Esophagus squamous epithelium (tissue), 5 donors: ENCODE results near the gene ATL3. TPM values are rescaled to one million over a fixed set of nuclear protein-coding genes. Genes with fewer than 3 reads are reported as not detected.

Experiments used
- DNase-seq: peaks from one replicate; lab custom pipeline; 2025; lab: John Stamatoyannopoulos, UW
- H3K27ac ChIP-seq, 4 donors: fragments of 200-600 bp; sonication (generic); one replicate each; pipeline ENCODE4 v1.5.1; 2016 to 2019; ENCODE audit warnings: mild to moderate bottlenecking in 1 of 4
- H3K27me3 ChIP-seq, 4 donors: fragments of 200-600 bp; sonication (generic); 1 replicate in 3 of 4; 2 replicates in 1 of 4; pipeline versions ENCODE4 v1.5.1 to v1.6.0; 2017 to 2021; ENCODE audit warnings: antibody characterized with exemption in 1 of 4
- H3K36me3 ChIP-seq, 3 donors: fragments of 200-600 bp; sonication (generic); one replicate each; pipeline ENCODE4 v1.5.1; 2016 to 2019
- H3K4me1 ChIP-seq, 3 donors: fragments of 200-600 bp; sonication (generic); one replicate each; pipeline ENCODE4 v1.5.1; 2017 to 2019
- H3K4me3 ChIP-seq, 4 donors: fragments of 200-600 bp; sonication (generic); 1 replicate in 3 of 4; 2 replicates in 1 of 4; pipeline ENCODE4 v1.5.1; 2016 to 2019; ENCODE audit warnings: mild to moderate bottlenecking in 2 of 4, moderate library complexity in 1 of 4
- H3K9me3 ChIP-seq, 3 donors: fragments of 200-600 bp; sonication (generic); one replicate each; pipeline ENCODE4 v1.5.1; 2016 to 2019
- CTCF ChIP-seq, 6 experiments: fragments of 450-650 bp in 4 of 6; fragments of 200-600 bp in 2 of 6; sonication (generic) in 2 of 6; IDR thresholded peaks; one replicate each; pipeline ENCODE4 v1.5.1; 2016 to 2019; ENCODE audit warnings: antibody characterized with exemption in 6 of 6, mild to moderate bottlenecking in 4 of 6, moderate library complexity in 4 of 6
- POLR2A ChIP-seq, 4 donors: fragments of 450-650 bp; IDR thresholded peaks; one replicate each; pipeline ENCODE4 v1.6.1; 2017; ENCODE audit warnings: antibody characterized with exemption in 4 of 4, mild to moderate bottlenecking in 4 of 4, moderate library complexity in 3 of 4
- WGBS, 2 donors: methylation state at CpG; one replicate each; pipeline ENCODE4 v1.1.5; 2018; 5-methylcytosine and 5-hydroxymethylcytosine counted together
- intact Hi-C: fragments of 100-400 bp; cut with DNase I; formaldehyde crosslinking; loops from one replicate; pipeline ENCODE4 v1.15.0; 2022
- total RNA-seq, 4 donors: library from RNA; depleted of rRNA; stranded (reverse); fragments of >200 nt; gene quantifications; one replicate each; pipeline ENCODE4 v1.1.0, GENCODE V29; 2016
- donor health status: DM: yes; HTN: yes; CAD: no.

The ATL3 gene
- total RNA-seq, 4 donors from 2014 or later = 39.1 to 79.7 (median 55.3) TPM

DNA sequence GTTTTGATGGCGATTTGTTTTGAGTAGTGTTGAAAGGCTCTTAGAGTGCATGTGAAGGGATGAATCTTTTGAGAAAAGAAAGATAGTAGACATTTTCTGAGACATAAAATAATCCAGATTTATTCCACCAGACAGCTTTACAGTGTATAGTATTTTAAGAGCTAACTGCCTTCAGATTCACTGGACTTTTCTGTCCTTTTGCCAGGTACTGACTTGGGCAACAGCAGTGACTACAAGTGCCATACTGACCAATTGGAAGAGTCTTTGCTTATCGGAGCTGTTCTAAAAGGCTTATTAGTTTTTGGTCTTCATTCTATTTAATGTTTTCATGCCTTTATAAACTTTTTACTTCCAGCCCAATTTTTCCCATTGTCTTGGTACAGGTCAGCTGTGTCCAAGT is 42.6 kb upstream of the ATL3 start:
- Histone ChIP-seq H3K36me3 (peaks cover 0 to 2% (median 0%) of the 10 kb centered on the region in 3 donors), H3K27me3 (no peaks in the 10 kb centered on the region), H3K9me3 (no peaks in the 10 kb centered on the region), H3K4me3 (no peak overlapping the region), H3K4me1 (peaks cover 0 to 7% (median 0%) of the 10 kb centered on the region in 3 donors), H3K27ac (no peak overlapping the region)
- DNase-seq = no peak
- intact Hi-C loops = no loop called here
- TF ChIP-seq POLR2A (IDR thresholded peaks at IDR 0.05) (no peak), CTCF (IDR thresholded peaks at IDR 0.05) (no peak)
- 87 to 92% methylated on average over 2 of the region's 2 CpGs for WGBS, 2 donors

DNA sequence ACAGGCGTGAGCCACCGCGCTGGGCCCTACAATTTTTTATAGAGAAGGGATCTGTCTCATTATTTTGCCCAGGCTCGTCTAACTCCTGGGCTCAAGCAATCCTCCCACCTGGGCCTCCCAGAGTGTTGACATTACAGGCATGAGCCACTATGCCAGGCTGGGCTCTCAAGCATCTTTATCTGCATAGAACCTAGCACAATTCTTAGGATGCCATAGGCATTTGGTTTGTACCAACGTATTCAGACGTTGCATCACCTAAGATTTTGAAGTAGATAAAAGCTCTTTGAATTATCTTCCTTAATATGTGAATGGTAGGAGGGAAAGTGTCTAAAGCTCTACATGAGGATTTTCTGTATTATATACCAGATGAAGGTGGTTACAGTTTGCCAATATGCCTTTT is 40.7 kb upstream of the ATL3 start:
- TF ChIP-seq CTCF (IDR thresholded peaks at IDR 0.05) (no peak), POLR2A (IDR thresholded peaks at IDR 0.05) (no peak)
- intact Hi-C loops = no loop called here
- Histone ChIP-seq H3K9me3 (no peaks in the 10 kb centered on the region), H3K27me3 (no peaks in the 10 kb centered on the region), H3K27ac (no peak overlapping the region), H3K4me1 (peaks cover 0 to 7% (median 0%) of the 10 kb centered on the region in 3 donors), H3K4me3 (no peak overlapping the region), H3K36me3 (no peaks in the 10 kb centered on the region)
- DNase-seq = no peak
- WGBS, 2 donors = 80 to 90% methylated on average over 2 to 6 of the region's 6 CpGs

DNA sequence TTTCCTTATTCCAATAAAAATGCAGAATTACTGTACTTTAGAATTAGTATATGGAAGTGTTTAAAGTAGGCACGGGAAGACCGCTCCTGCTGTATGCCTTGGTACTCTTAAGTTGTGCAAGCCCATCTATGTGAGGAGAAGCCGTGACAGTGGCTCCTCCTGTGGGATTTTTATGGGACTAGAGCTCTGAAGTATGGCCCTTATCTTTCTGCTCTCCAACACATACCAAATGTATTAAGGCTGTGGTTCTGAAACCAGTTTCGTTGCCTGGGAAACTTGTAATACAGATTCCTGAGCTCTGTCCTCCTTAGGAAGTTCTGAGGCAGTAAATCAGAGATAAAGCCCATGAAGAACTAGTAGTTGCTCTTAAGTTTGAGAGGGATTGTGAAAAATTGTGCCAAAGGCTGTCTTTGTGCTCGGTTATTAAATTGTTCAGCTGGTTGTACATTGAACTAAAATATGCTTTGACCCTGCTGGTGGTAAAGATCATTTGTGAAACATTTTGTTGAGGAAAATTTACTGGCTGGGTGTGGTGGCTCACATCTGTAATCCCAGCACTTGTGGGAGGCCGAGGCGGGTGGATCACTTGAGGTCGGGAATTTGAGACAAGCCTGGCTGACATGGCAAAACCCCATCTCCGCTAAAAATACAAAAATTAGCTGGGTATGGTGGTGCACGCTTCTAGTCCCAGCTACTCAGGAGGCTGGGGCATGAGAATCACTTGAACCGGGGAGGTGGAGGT is 39.5 kb upstream of the ATL3 start:
- intact Hi-C loops = no loop called here
- H3K9me3 ChIP-seq = no peaks in the 10 kb centered on the region
- WGBS, 2 donors = 86 to 89% methylated on average over 11 of the region's 11 CpGs
- DNase-seq = no peak
- H3K36me3 ChIP-seq = no peaks in the 10 kb centered on the region
- no peak overlapping the region for H3K27ac ChIP-seq
- peaks cover 0 to 8% (median 4%) of the 10 kb centered on the region in 3 donors for H3K4me1 ChIP-seq
- H3K4me3 ChIP-seq = no peak overlapping the region
- TF ChIP-seq CTCF (IDR thresholded peaks at IDR 0.05) = no peak
- no peak for TF ChIP-seq POLR2A (IDR thresholded peaks at IDR 0.05)
- no peaks in the 10 kb centered on the region for H3K27me3 ChIP-seq

DNA sequence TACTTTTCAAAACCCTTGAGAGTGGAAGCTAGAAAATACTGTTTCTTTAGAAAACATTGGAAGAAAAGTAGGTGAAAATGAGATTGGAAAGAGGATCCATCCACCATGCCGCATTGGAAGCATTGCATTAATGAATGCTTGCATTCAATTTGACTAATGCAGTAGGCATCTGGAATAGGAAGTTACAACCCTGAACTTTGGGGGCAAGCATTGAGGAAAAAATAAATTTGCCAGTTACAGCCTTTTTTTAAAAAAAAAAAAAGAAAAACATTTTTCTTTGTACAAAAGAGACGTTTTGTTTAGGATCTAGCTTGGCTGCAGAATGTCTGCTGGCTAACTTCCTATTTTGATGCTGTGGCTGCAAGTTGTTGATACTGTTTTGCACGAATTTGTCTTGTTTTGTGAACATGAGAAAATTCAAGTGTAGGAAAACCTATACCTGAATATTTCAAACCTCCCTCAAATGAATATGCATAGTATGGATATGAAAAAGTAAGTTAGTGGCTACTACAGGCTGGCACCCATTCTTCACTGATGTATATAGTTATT is 38.2 kb upstream of the ATL3 start:
- Histone ChIP-seq H3K36me3 (no peaks in the 10 kb centered on the region), H3K4me1 (peaks cover 0 to 14% (median 7%) of the 10 kb centered on the region in 3 donors), H3K4me3 (no peak overlapping the region), H3K27me3 (no peaks in the 10 kb centered on the region), H3K9me3 (no peaks in the 10 kb centered on the region), H3K27ac (no peak overlapping the region)
- intact Hi-C loops = no loop called here
- no peak for TF ChIP-seq POLR2A (IDR thresholded peaks at IDR 0.05)
- TF ChIP-seq CTCF (IDR thresholded peaks at IDR 0.05) = no peak
- 41 to 55% methylated on average over 3 of the region's 3 CpGs for WGBS, 2 donors
- no peak for DNase-seq

DNA sequence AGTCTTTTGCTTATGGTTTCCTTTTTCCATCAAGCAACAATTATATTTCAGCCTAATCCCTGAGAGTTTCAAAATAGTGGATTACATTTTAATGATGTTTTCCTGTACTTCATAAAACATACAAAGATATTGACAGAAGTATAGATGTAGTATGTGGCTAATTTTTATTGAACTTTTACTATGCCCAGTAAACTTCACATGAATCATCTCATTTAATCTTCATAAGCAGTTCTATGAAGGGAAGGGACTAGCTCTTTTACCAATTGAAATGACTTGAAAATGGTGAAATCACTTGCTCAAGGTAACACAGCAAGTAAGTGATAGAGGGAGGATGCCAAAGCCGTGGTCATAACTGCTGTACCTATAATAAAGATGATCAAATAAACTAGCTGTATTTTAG is 37.6 kb upstream of the ATL3 start:
- intact Hi-C loops = no loop called here
- no peaks in the 10 kb centered on the region for H3K36me3 ChIP-seq
- H3K4me3 ChIP-seq = no peak overlapping the region
- H3K4me1 ChIP-seq = peaks cover 0 to 14% (median 7%) of the 10 kb centered on the region in 3 donors
- 94% methylated on average over 1 of the region's 1 CpG for WGBS, 2 donors
- no peak for DNase-seq
- no peaks in the 10 kb centered on the region for H3K9me3 ChIP-seq
- no peak overlapping the region for H3K27ac ChIP-seq
- H3K27me3 ChIP-seq = no peaks in the 10 kb centered on the region
- no peak for TF ChIP-seq CTCF (IDR thresholded peaks at IDR 0.05)
- no peak for TF ChIP-seq POLR2A (IDR thresholded peaks at IDR 0.05)
